HG03097 (cell line): ENCODE measurements around the gene TTC1.
A peak's percentile ranks its signal among the peaks of the same experiment; 100 is the strongest.
"Not testable (repeated sequence)": the region's sequence is repeated elsewhere in the genome, so short reads cannot be mapped to it uniquely, and the experiment has no call there.

Experiments used
- ATAC-seq: cut with Tn5 transposase; IDR thresholded peaks from one replicate; pipeline ENCODE4 v1.9.1; 2021; ENCODE audit not compliant: unreplicated experiment, low FRiP score

Gene TTC1

GRCh38 chr5:159993194-159993593 is 15.7 kb upstream of the TTC1 start:
- ATAC-seq, result no peak

GRCh38 chr5:159995907-159996306 is 13.0 kb upstream of the TTC1 start:
- ATAC-seq, result no peak

DNA sequence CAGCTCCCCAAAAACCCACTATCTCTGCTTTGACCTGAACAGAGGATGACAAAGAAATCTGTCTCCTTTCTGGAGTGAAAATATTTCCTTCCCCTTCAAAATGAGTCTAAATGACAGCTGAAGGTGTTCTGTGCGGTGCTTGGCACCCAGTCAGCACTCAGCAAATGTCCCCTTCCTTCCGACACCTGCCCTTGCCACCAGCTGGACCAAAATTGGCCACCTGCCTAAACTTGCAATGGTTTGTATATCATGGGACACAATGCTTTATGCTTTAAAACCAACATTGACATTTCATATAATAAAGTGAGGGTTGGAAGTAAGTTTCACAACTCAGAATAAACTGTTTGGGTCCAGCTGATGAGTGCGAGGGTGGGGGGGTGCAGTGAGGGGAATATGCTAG is 7.5 kb upstream of the TTC1 start:
- ATAC-seq, result no peak

- no peak for ATAC-seq
These were observed 1.4 kb upstream of the TTC1 start for GRCh38 chr5:160007514-160007913.

GRCh38 chr5:160008529-160008876 is 436 bp upstream of the TTC1 start:
- not testable (repeated sequence) for ATAC-seq

DNA sequence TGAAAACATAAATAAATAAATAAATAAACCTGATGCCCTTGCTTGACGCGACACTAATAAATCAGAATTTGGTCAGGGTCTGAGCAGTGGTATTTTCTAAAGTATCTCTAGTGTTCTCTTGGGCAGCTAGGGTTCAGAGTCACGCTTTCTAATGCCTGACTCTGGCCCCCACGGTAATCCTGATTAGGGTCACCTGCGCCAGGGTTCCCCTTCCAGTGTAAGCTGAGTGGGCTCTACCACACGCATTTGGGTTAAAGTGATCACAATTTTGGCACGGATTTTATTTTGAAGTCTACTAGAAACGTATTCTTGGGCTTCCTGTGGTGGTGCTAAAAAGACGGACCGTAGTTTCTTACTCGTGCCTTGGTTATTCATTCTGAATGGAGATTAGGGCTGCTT is 651 bp downstream of the TTC1 start:
- ATAC-seq, result no peak

- ATAC-seq, result no peak
These were observed 2.5 kb downstream of the TTC1 start for GRCh38 chr5:160011471-160011870.

DNA sequence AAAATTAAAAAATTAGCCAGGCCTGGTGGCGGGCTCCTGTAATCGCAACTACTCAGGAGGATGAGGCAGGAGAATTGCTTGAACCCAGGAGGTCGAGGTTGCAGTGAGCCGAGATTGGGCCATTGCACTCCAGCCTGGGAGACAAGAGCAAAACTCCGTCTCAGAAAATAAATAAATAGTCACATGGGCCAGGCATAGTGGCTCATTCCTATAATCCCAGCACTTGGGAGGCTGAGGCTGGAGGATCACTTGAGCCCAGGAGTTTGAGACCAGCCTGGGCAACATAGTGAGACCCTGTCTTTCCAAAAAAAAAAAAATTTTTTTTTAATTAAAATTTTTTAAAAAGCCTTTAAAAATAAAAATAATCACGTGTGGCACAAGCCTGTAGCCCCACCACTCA is 5.3 kb downstream of the TTC1 start:
- not testable (repeated sequence) for ATAC-seq

- no peak for ATAC-seq
These were observed 10.1 kb downstream of the TTC1 start for GRCh38 chr5:160018945-160019625.

- ATAC-seq, result no peak
These were observed 11.4 kb downstream of the TTC1 start for GRCh38 chr5:160020266-160020770.

- no peak for ATAC-seq
These were observed 12.0 kb downstream of the TTC1 start for GRCh38 chr5:160020964-160021363.

DNA sequence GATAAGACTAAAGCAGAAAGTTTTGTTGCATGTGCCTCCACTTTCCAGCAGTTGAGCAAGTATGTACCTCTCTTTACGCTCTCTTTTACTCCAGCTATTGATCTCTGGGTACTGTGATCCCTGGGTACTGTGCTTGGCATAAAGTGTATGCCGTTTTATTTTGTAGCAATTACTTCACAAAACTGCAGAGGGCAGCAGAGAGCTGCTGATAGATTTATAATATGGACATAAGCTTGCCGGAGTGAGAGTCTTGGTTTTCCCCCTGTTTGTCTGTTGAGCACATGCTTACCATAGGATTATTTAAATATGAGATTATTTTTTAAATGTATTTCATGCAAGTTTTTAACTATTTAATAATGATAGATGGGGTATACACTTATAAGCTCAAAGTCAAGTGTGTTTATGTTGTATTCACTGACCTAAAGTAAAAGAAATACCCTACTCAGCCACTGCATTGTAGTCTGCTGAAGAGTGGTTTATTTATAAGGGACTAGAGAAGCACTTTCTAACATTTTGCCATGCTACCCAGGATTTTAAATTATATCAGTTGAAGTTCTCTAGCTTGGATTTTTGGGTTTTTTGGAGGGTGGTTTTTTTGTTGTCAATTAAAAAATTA is 13.0 kb downstream of the TTC1 start:
- peak; percentile 82 for ATAC-seq

- no peak for ATAC-seq
These were observed 14.3 kb downstream of the TTC1 start for GRCh38 chr5:160023007-160023907.

GRCh38 chr5:160023908-160024630 is 15.1 kb downstream of the TTC1 start:
- no peak for ATAC-seq

- no peak for ATAC-seq
These were observed 20.1 kb downstream of the TTC1 start for GRCh38 chr5:160029004-160029403.

- ATAC-seq, result no peak
These were observed 20.7 kb downstream of the TTC1 start for GRCh38 chr5:160029540-160030139.

DNA sequence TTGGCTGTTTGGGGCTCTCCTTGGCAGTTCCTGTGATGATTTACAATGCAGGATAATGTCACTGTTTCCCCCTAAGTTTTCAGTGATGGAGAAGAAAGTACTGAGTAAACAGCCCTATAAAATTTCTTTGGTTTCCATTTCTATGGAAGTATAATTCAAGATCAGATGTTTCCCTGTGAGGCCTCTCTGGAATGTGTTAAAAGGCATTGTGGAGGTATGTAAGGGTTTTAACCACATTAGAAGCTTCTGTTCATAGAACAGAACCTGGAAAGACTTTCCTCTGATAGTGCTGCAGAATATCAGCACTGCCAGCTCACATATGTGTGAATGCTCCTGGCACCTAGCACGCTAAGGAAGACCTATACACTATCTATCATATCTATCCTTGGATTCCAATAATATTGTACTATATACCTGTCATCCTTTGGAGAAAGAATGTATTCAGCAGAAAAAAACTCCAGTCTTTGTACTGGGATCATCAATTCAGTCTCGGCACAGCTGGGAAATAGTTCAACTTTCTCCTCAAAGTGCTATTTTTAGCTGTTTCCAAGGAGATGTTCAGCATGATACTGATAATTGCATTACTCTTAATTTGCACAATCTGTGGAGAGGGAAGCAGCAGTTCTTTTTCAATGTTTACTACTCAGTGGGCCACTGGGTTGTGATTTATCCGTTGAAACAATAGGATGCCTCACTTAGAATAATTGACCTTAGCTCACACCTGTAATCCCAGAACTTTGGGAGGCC is 21.9 kb downstream of the TTC1 start:
- no peak for ATAC-seq

GRCh38 chr5:160033546-160034252 is 24.8 kb downstream of the TTC1 start:
- no peak for ATAC-seq

DNA sequence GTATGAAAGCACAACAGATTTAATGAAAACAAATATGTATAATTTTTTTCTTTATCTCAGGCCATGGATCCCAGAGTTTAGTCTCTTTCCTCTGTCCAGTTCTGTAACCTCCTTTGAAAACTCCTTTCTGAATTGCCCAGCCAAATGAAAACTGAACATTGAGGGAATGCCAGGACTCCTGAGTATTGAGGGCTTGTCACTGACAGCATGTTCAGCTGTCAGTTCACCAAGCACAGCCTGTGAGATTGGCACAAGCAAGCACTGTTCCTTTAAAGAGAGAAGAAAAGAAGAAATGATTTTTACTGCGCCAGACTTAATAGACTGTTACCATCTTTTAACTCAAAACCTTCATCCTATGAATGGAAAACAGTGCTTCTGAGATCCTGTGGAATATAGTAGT is 27.3 kb downstream of the TTC1 start:
- no peak for ATAC-seq
